K562 (cell line): ENCODE data around the gene SUOX. TPM values are rescaled to one million over a fixed set of nuclear protein-coding genes. Genes with fewer than 3 reads are reported as not detected.
A peak's percentile ranks its signal among the peaks of the same experiment; 100 is the strongest.

Experiments
- C11orf30 ChIP-seq: fragments of 450-650 bp; IDR thresholded peaks from 2 replicates; pipeline ENCODE4 v1.6.1; 2016; ENCODE audit warnings: low read depth, mild to moderate bottlenecking
- E2F4 ChIP-seq: sonication (generic); formaldehyde crosslinking; IDR thresholded peaks from 2 replicates; pipeline ENCODE4 v1.8.0; 2022; ENCODE audit warnings: mild to moderate bottlenecking, low read depth, missing genetic modification reagents
- GABPB2 ChIP-seq: fragments of 250-450 bp; sonication (Bioruptor Pico); conservative IDR thresholded peaks from 2 replicates; pipeline ENCODE4 v1.5.1; 2021; ENCODE audit warnings: mild to moderate bottlenecking
- HMBOX1 ChIP-seq: sonication (generic); IDR thresholded peaks from 2 replicates; pipeline ENCODE4 v1.6.1; 2016
- HNRNPL ChIP-seq: fragments of 200-400 bp; formaldehyde crosslinking; IDR thresholded peaks from 2 replicates; pipeline ENCODE4 v1.6.1; 2017; ENCODE audit warnings: low read depth, mild to moderate bottlenecking, low read length
- ILF3 ChIP-seq: fragments of 450-650 bp; IDR thresholded peaks from 2 replicates; pipeline ENCODE4 v1.6.1; 2018; ENCODE audit warnings: antibody characterized with exemption, mild to moderate bottlenecking, moderate library complexity, borderline replicate concordance
- MBD2 ChIP-seq: sonication (generic); IDR thresholded peaks from 2 replicates; pipeline ENCODE4 v1.6.1; 2016; ENCODE audit warnings: low read depth, borderline replicate concordance
- NCOA1 ChIP-seq: fragments of 450-650 bp; IDR thresholded peaks from 2 replicates; pipeline ENCODE4 v1.6.1; 2016; ENCODE audit warnings: low read depth
- SP2 ChIP-seq: IDR thresholded peaks from 2 replicates; pipeline ENCODE4 v1.6.1; 2011; ENCODE audit warnings: mild to moderate bottlenecking, low read depth, low read length, moderate library complexity; ENCODE audit not compliant: poor library complexity, severe bottlenecking; ENCODE audit errors: extremely low read depth
- SUPT5H ChIP-seq: fragments of 450-650 bp; IDR thresholded peaks from 2 replicates; pipeline ENCODE4 v1.6.1; 2016
- ZBTB11 ChIP-seq, 3 experiments: fragments of 200-800 bp in 1 of 3; fragments of 250-450 bp in 1 of 3; fragments of 450-650 bp in 1 of 3; sonication (Bioruptor Pico) in 1 of 3; sonication (Bioruptor generic) in 1 of 3; formaldehyde crosslinking in 1 of 3; IDR thresholded peaks; 2 replicates each; pipeline versions ENCODE4 v1.6.1 to v1.8.0; 2016 to 2022; ENCODE audit warnings: mild to moderate bottlenecking in 2 of 3, missing genetic modification characterization in 2 of 3, missing compliant biosample characterization in 1 of 3, moderate library complexity in 1 of 3
- ZBTB26 ChIP-seq: fragments of 450-650 bp; formaldehyde crosslinking; IDR thresholded peaks from 2 replicates; pipeline ENCODE4 v1.4.0; 2022; ENCODE audit warnings: missing genetic modification characterization
- ZFX ChIP-seq: sonication (generic); formaldehyde crosslinking; IDR thresholded peaks from 2 replicates; pipeline ENCODE4 v1.8.0; 2022; ENCODE audit warnings: mild to moderate bottlenecking, missing genetic modification reagents, moderate library complexity
- ZNF23 ChIP-seq: fragments of 250-450 bp; sonication (Bioruptor Pico); IDR thresholded peaks from 2 replicates; pipeline ENCODE4 v1.4.0; 2020; ENCODE audit warnings: mild to moderate bottlenecking
- ZNF311 ChIP-seq: fragments of 250-450 bp; sonication (Bioruptor Pico); IDR thresholded peaks from 2 replicates; pipeline ENCODE4 v1.4.0; 2020; ENCODE audit warnings: mild to moderate bottlenecking, moderate library complexity
- ZNF431 ChIP-seq: sonication (generic); formaldehyde crosslinking; IDR thresholded peaks from 2 replicates; pipeline ENCODE4 v1.8.0; 2022; ENCODE audit warnings: mild to moderate bottlenecking, missing genetic modification reagents
- polyA plus RNA-seq, 8 experiments: library from polyadenylated mRNA; depleted of rRNA in 4 of 8; stranded (reverse) in 5 of 8; unstranded in 3 of 8; fragments of >200 nt; fragmentation: Nextera tagmentation in 2 of 8; fragmentation: Illumina TruSeq in 1 of 8; extraction: Ambion mirVana in 2 of 8; extraction: Trizol in 1 of 8; gene quantifications; 2 replicates each; pipeline versions ENCODE4 v1.2.1 to v1.2.3, GENCODE V29; 2011 to 2014; ENCODE audit warnings: inconsistent platforms in 1 of 8, missing spikeins in 1 of 8
- total RNA-seq, 7 experiments: library from RNA; depleted of rRNA in 6 of 7; stranded (reverse); fragments of >200 nt in 6 of 7; fragmentation: Illumina TruSeq in 2 of 7; extraction: Trizol in 2 of 7; gene quantifications; 2 replicates each; pipeline versions ENCODE4 v1.2.1 to v1.2.3, GENCODE V29; 2011 to 2021; ENCODE audit warnings: low replicate concordance in 1 of 7
- TF ChIP-seq, protein P1 (sequence below), 2 experiments: IDR thresholded peaks; 2 replicates each; pipeline ENCODE4 v1.6.1; 2011; ENCODE audit warnings: borderline replicate concordance in 1 of 2, control low read depth in 1 of 2, low read depth in 1 of 2, low read length in 1 of 2, mild to moderate bottlenecking in 1 of 2, mixed read lengths in 1 of 2, moderate library complexity in 1 of 2; ENCODE audit not compliant: insufficient read depth in 1 of 2, insufficient read length in 1 of 2, poor library complexity in 1 of 2, severe bottlenecking in 1 of 2; ENCODE audit errors: extremely low read depth in 1 of 2
- TF ChIP-seq, protein P2 (sequence below): sonication (generic); formaldehyde crosslinking; IDR thresholded peaks from 2 replicates; pipeline ENCODE4 v1.9.0; 2022; ENCODE audit warnings: mild to moderate bottlenecking, missing genetic modification reagents

SUOX gene
- total and polyA plus RNA-seq, 9 of the 15 experiments (the other 6 are each of a cell fraction or from before 2014, with no cell fraction given): 9.2 to 39.7 (median 25.4) TPM

DNA sequence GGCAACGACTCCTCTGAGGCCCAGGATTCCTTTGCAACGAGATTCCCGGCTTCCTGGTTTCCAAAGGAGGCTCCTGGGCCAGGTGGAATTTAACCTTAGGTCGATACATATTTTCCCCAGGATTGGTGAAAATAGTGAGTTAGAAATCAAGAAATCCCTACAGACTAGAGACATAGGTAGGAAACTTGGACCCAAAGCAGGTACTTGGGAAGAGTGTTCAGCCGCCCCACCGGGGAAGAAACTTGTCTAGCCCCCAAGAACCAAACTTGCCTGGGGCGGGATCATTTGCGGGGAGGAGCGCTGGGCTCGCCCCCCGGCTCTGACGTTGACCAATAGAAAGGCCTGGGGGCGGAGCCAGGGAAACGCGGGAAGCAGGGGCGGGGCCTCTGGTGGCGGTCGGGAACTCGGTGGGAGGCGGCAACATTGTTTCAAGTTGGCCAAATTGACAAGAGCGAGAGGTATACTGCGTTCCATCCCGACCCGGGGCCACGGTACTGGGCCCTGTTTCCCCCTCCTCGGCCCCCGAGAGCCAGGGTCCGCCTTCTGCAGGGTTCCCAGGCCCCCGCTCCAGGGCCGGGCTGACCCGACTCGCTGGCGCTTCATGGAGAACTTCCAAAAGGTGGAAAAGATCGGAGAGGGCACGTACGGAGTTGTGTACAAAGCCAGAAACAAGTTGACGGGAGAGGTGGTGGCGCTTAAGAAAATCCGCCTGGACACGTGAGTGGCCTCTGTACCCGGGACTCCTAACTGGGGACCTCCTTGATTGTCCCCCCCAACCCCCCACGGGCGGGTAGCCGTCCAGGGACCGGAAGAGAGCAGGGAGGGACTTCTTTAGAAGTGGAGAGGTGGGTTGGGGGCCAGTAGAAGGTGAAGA lies 30.4 kb upstream of the SUOX start, which contains the start of gene CDK2 (continued):
- TF ChIP-seq ZNF23 (CRISPR knock-in tag): no peak
- no peak for TF ChIP-seq HNRNPL
- TF ChIP-seq MBD2: peak; percentile 49; the same call in 1 of the 2 replicates
- TF ChIP-seq, protein P1, sequence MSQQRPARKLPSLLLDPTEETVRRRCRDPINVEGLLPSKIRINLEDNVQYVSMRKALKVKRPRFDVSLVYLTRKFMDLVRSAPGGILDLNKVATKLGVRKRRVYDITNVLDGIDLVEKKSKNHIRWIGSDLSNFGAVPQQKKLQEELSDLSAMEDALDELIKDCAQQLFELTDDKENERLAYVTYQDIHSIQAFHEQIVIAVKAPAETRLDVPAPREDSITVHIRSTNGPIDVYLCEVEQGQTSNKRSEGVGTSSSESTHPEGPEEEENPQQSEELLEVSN (IDR thresholded peaks at IDR 0.05; ENCODE audit: borderline replicate concordance in 1 of 2, extremely low read depth in 1 of 2, insufficient read depth in 1 of 2, insufficient read length in 1 of 2, low read depth in 1 of 2, low read length in 1 of 2, poor library complexity in 1 of 2, severe bottlenecking in 1 of 2): peak in 1 of 2 experiments; percentile 27
- TF ChIP-seq SUPT5H: peak; percentile 88
- no peak for TF ChIP-seq ZBTB26 (CRISPR knock-in tag)
- no peak for TF ChIP-seq HMBOX1
- TF ChIP-seq ZBTB11 (CRISPR knock-in tag; IDR thresholded peaks at IDR 0.05): peak in 1 of 3 experiments; percentile 74; a peak in 2 of 6 replicates
- TF ChIP-seq, protein P2, sequence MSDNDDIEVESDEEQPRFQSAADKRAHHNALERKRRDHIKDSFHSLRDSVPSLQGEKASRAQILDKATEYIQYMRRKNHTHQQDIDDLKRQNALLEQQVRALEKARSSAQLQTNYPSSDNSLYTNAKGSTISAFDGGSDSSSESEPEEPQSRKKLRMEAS (CRISPR knock-in tag): no peak
- TF ChIP-seq E2F4: no peak
- TF ChIP-seq GABPB2 (CRISPR knock-in tag): no peak
- TF ChIP-seq C11orf30: no peak
- TF ChIP-seq ZNF311: no peak
- TF ChIP-seq ZFX (CRISPR knock-in tag): peak; percentile 50; the same call in 1 of the 2 replicates
- no peak for TF ChIP-seq ILF3
- TF ChIP-seq ZNF431: no peak
- no peak for TF ChIP-seq SP2
- TF ChIP-seq NCOA1: 0 out of 2 replicates have a peak, but pooled peaks have one; percentile 16
